HCT116 (cell line): ENCODE measurements around the gene C2CD2. TPM values are rescaled to one million over a fixed set of nuclear protein-coding genes. Genes with fewer than 3 reads are reported as not detected.

ENCODE experiments used
- ATAC-seq: fragments of 200-7000 bp; cut with Tn5 transposase; 2 replicates; pipeline ENCODE4 v1.9.1; 2020; ENCODE audit warnings: mild to moderate bottlenecking, moderate library complexity
- BruUV-seq: library from RNA; stranded (reverse); fragments of 400-500 nt; replicated peaks from 2 replicates; lab custom pipeline; 2021; lab: Mats Ljungman, UMichigan
- CTCF ChIA-PET: fragments of 300-600 bp; sonication (Branson Sonifier 250); formaldehyde crosslinking; loops from one replicate; lab custom pipeline; 2021; ENCODE audit warnings: antibody characterized with exemption; lab: Charles Lee
- POLR2A ChIA-PET: fragments of 300-600, 350-600 bp; sonication (Branson Sonifier 250); formaldehyde crosslinking; loops from one replicate; lab custom pipeline; 2021; ENCODE audit warnings: antibody characterized with exemption; lab: Charles Lee
- RAD21 ChIA-PET, 2 experiments: fragments of 300-600 bp; sonication (Branson Sonifier 250); formaldehyde crosslinking; loops; one replicate each; lab custom pipeline; 2023; ENCODE audit warnings: low total read pairs in 2 of 2; ENCODE audit not compliant: uncharacterized antibody in 2 of 2, unreplicated experiment in 2 of 2, low non-redundant PET in 1 of 2; lab: Charles Lee
- DNase-seq: peaks from one replicate; pipeline ENCODE4 v3.0.0-alpha.2; 2010; ENCODE audit warnings: low read depth, low spot score
- H2AFZ ChIP-seq: fragments of 200-600 bp; shearing (Covaris generic), sonication (generic); 2 replicates; pipeline ENCODE4 v1.6.1; 2017; ENCODE audit warnings: low read depth, mixed run types, mixed read lengths, antibody characterized with exemption, low read length; ENCODE audit not compliant: poor library complexity, severe bottlenecking
- H3K27ac ChIP-seq: 2 replicates; pipeline ENCODE4 v1.5.1; 2012; ENCODE audit warnings: low read depth, low read length
- H3K27me3 ChIP-seq: fragments of 200-600 bp; sonication (generic); 2 replicates; pipeline ENCODE4 v1.6.1; 2016; ENCODE audit warnings: mixed run types, low read length, mixed read lengths; ENCODE audit not compliant: insufficient read depth
- H3K36me3 ChIP-seq, 2 experiments: fragments of 200-500 bp in 1 of 2; fragments of 200-600 bp in 1 of 2; sonication (Bioruptor generic) in 1 of 2; sonication (generic) in 1 of 2; 2 replicates each; pipeline versions ENCODE4 v1.5.1 to v1.6.1; 2014 to 2016; ENCODE audit warnings: low read length in 2 of 2, inconsistent platforms in 1 of 2, mixed read lengths in 1 of 2, mixed run types in 1 of 2; ENCODE audit not compliant: insufficient read depth in 2 of 2, control insufficient read depth in 1 of 2
- H3K4me1 ChIP-seq, 2 experiments: fragments of 200-600 bp in 1 of 2; sonication (generic) in 1 of 2; 2 replicates each; pipeline versions ENCODE4 v1.5.1 to v1.6.1; 2012 to 2017; ENCODE audit warnings: low read length in 2 of 2, inconsistent platforms in 1 of 2, mild to moderate bottlenecking in 1 of 2, mixed read lengths in 1 of 2, mixed run types in 1 of 2, moderate library complexity in 1 of 2; ENCODE audit not compliant: insufficient read depth in 2 of 2, control insufficient read depth in 1 of 2
- H3K4me2 ChIP-seq: fragments of 200-600 bp; sonication (generic); 2 replicates; pipeline ENCODE4 v1.6.1; 2017; ENCODE audit warnings: mixed run types, low read length, mixed read lengths
- H3K4me3 ChIP-seq, 2 experiments: fragments of 200-600 bp in 1 of 2; sonication (generic) in 1 of 2; replicated peaks in 1 of 2; 2 replicates each; pipeline ENCODE4 v1.5.1; 2011 to 2016; ENCODE audit warnings: low read length in 2 of 2, control low read depth in 1 of 2, low read depth in 1 of 2, mild to moderate bottlenecking in 1 of 2, mixed read lengths in 1 of 2, mixed run types in 1 of 2
- H3K79me2 ChIP-seq: fragments of 200-600 bp; sonication (generic); 2 replicates; pipeline ENCODE4 v1.6.1; 2017; ENCODE audit warnings: mild to moderate bottlenecking, mixed run types, low read length, moderate library complexity, mixed read lengths; ENCODE audit not compliant: insufficient read depth
- H3K9ac ChIP-seq: fragments of 200-600 bp; sonication (generic); 2 replicates; pipeline ENCODE4 v1.6.1; 2016; ENCODE audit warnings: low read length, mixed read lengths
- H3K9me2 ChIP-seq: fragments of 200-600 bp; sonication (generic), shearing (Covaris generic); 2 replicates; pipeline ENCODE4 v1.6.1; 2017; ENCODE audit warnings: mixed run types, mild to moderate bottlenecking, moderate library complexity; ENCODE audit not compliant: insufficient read depth
- H3K9me3 ChIP-seq, 2 experiments: fragments of 200-500 bp in 1 of 2; fragments of 200-600 bp in 1 of 2; sonication (Bioruptor generic) in 1 of 2; sonication (generic) in 1 of 2; 2 replicates each; pipeline ENCODE4 v1.6.1; 2014 to 2017; ENCODE audit warnings: low read length in 2 of 2, mixed read lengths in 2 of 2, inconsistent platforms in 1 of 2, low read depth in 1 of 2, mild to moderate bottlenecking in 1 of 2, mixed run types in 1 of 2, moderate library complexity in 1 of 2; ENCODE audit not compliant: control insufficient read depth in 1 of 2, insufficient read depth in 1 of 2
- H4K20me1 ChIP-seq: fragments of 200-600 bp; sonication (generic), shearing (Covaris generic); 2 replicates; pipeline ENCODE4 v1.6.1; 2017; ENCODE audit warnings: mixed run types, mild to moderate bottlenecking, moderate library complexity; ENCODE audit not compliant: insufficient read depth
- CEBPB ChIP-seq: IDR thresholded peaks from 2 replicates; pipeline ENCODE4 v1.6.1; 2012; ENCODE audit warnings: low read depth
- POLR2A ChIP-seq: IDR thresholded peaks from 2 replicates; pipeline ENCODE4 v1.7.0; 2011; ENCODE audit warnings: borderline replicate concordance; ENCODE audit not compliant: insufficient read depth, insufficient read length; ENCODE audit errors: extremely low read depth
- POLR2AphosphoS5 ChIP-seq: IDR thresholded peaks from 2 replicates; pipeline ENCODE4 v1.6.1; 2011; ENCODE audit warnings: mild to moderate bottlenecking, low read depth, low read length, moderate library complexity
- RAD21 ChIP-seq: IDR thresholded peaks from 2 replicates; pipeline ENCODE4 v1.6.1; 2012; ENCODE audit warnings: low read depth, mild to moderate bottlenecking
- SIN3A ChIP-seq: IDR thresholded peaks from 2 replicates; pipeline ENCODE4 v1.6.1; 2012; ENCODE audit warnings: low read depth
- SP1 ChIP-seq: IDR thresholded peaks from 2 replicates; pipeline ENCODE4 v1.6.1; 2012; ENCODE audit warnings: low read depth
- SRF ChIP-seq: IDR thresholded peaks from 2 replicates; pipeline ENCODE4 v1.6.1; 2012; ENCODE audit warnings: low read depth
- YY1 ChIP-seq: IDR thresholded peaks from 2 replicates; pipeline ENCODE4 v1.6.1; 2011; ENCODE audit warnings: low read length, low read depth, moderate library complexity, mild to moderate bottlenecking; ENCODE audit not compliant: insufficient replicate concordance; ENCODE audit errors: extremely low read depth
- ZFX ChIP-seq: fragments of 450-650 bp; IDR thresholded peaks from 2 replicates; pipeline ENCODE4 v1.6.1; 2017
- ZNF274 ChIP-seq: fragments of 200-500 bp; sonication (Bioruptor generic); IDR thresholded peaks from 2 replicates; pipeline ENCODE4 v1.6.1; 2014; ENCODE audit warnings: mild to moderate bottlenecking, low read depth, low read length, inconsistent platforms
- intact Hi-C: fragments of 100-400 bp; cut with micrococcal nuclease; formaldehyde crosslinking; loops from 2 replicates; pipeline ENCODE4 v1.10.0; 2022
- total RNA-seq: library from RNA; stranded (reverse); gene quantifications from one replicate; pipeline ENCODE4 v1.2.1, GENCODE V29; 2021; ENCODE audit not compliant: unreplicated experiment
- TF ChIP-seq, protein P1 (sequence below), 3 experiments: fragments of 200-600 bp in 1 of 3; sonication (generic) in 1 of 3; IDR thresholded peaks in 2 of 3; conservative IDR thresholded peaks in 1 of 3; 2 replicates each; pipeline ENCODE4 v1.5.1; 2012 to 2017; ENCODE audit warnings: low read depth in 2 of 3, low read length in 2 of 3, antibody characterized with exemption in 1 of 3, borderline replicate concordance in 1 of 3, control low read depth in 1 of 3, mild to moderate bottlenecking in 1 of 3, mixed read lengths in 1 of 3, mixed run types in 1 of 3, moderate library complexity in 1 of 3; ENCODE audit not compliant: insufficient read depth in 1 of 3

The C2CD2 gene
- total RNA-seq, 1 experiment from 2014 or later = 22.0 TPM

DNA sequence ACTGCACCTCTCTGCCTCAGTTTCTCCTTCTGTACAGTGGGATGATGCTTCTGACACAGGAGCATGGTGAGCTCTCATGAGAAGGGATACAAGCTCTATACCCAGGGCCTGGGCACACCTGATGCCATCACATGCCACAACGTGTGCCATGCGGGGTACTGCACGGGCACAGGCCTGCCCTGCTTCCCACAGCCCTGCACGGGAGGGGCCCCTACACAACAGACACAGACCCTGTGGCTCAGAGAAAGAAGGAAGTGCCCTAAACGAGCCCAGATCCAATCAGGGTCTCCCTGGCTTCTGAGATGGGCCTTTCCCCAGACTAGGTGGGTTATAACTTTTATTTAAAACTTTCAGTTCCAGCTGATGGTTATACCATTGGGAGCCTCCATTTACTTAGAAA is 24.6 kb downstream of the C2CD2 start:
- ATAC-seq (no peak), DNase-seq (no peak)
- no peak overlapping the region for H3K4me3 ChIP-seq
- H3K27ac ChIP-seq = no peak overlapping the region
- no peaks in the 10 kb centered on the region for H3K9me2 ChIP-seq
- intact Hi-C loops = no loop called here
- H3K27me3 ChIP-seq = no peaks in the 10 kb centered on the region
- H3K36me3 ChIP-seq = no peaks in the 10 kb centered on the region; a peak in 1 of 4 replicates
- BruUV-seq = no TSS peak
- no peak for TF ChIP-seq SRF
- TF ChIP-seq, protein P1, sequence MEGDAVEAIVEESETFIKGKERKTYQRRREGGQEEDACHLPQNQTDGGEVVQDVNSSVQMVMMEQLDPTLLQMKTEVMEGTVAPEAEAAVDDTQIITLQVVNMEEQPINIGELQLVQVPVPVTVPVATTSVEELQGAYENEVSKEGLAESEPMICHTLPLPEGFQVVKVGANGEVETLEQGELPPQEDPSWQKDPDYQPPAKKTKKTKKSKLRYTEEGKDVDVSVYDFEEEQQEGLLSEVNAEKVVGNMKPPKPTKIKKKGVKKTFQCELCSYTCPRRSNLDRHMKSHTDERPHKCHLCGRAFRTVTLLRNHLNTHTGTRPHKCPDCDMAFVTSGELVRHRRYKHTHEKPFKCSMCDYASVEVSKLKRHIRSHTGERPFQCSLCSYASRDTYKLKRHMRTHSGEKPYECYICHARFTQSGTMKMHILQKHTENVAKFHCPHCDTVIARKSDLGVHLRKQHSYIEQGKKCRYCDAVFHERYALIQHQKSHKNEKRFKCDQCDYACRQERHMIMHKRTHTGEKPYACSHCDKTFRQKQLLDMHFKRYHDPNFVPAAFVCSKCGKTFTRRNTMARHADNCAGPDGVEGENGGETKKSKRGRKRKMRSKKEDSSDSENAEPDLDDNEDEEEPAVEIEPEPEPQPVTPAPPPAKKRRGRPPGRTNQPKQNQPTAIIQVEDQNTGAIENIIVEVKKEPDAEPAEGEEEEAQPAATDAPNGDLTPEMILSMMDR (IDR thresholded peaks at IDR 0.05 in 2 of 3, conservative IDR thresholded peaks at IDR 0.05 in 1 of 3; ENCODE audit: borderline replicate concordance in 1 of 3, insufficient read depth in 1 of 3, low read depth in 2 of 3, low read length in 2 of 3) = no peak
- TF ChIP-seq POLR2AphosphoS5 = no peak
- TF ChIP-seq SP1 = no peak
- no peak for TF ChIP-seq YY1
- TF ChIP-seq ZNF274 = no peak
- H3K9me3 ChIP-seq = no peaks in the 10 kb centered on the region
- no peaks in the 10 kb centered on the region for H4K20me1 ChIP-seq
- H3K79me2 ChIP-seq = peaks cover 17% of the 10 kb centered on the region; the same call in 1 of the 2 replicates
- peaks cover 35 to 41% of the 10 kb centered on the region in 2 experiments for H3K4me1 ChIP-seq
- ChIA-PET CTCF (no interaction called here), RAD21 (no interaction called here), POLR2A (no interaction called here)
- H3K4me2 ChIP-seq = no peak overlapping the region
- H2AFZ ChIP-seq = no peak overlapping the region
- H3K9ac ChIP-seq = no peak overlapping the region

GRCh38 chr21:41928621-41929220 is 25.1 kb downstream of the C2CD2 start:
- Histone ChIP-seq H4K20me1 (no peaks in the 10 kb centered on the region), H3K79me2 (peaks cover 15% of the 10 kb centered on the region; the same call in 1 of the 2 replicates), H3K9ac (no peak overlapping the region), H3K27me3 (no peaks in the 10 kb centered on the region), H3K4me3 (no peak overlapping the region), H2AFZ (no peak overlapping the region), H3K27ac (no peak overlapping the region), H3K4me1 (peaks cover 30 to 36% of the 10 kb centered on the region in 2 experiments), H3K9me2 (no peaks in the 10 kb centered on the region), H3K9me3 (no peaks in the 10 kb centered on the region), H3K36me3 (no peaks in the 10 kb centered on the region; a peak in 1 of 4 replicates), H3K4me2 (no peak overlapping the region)
- ATAC-seq (no peak), DNase-seq (no peak)
- BruUV-seq = no TSS peak
- ChIA-PET CTCF (no interaction called here), POLR2A (no interaction called here), RAD21 (no interaction called here)
- intact Hi-C loops = no loop called here
- TF ChIP-seq SIN3A = no peak
- TF ChIP-seq RAD21 = no peak
- TF ChIP-seq, protein P1 (IDR thresholded peaks at IDR 0.05 in 2 of 3, conservative IDR thresholded peaks at IDR 0.05 in 1 of 3; ENCODE audit: borderline replicate concordance in 1 of 3, insufficient read depth in 1 of 3, low read depth in 2 of 3, low read length in 2 of 3) = no peak
- no peak for TF ChIP-seq CEBPB
- no peak for TF ChIP-seq POLR2AphosphoS5
- no peak for TF ChIP-seq SRF
- no peak for TF ChIP-seq ZFX
- no peak for TF ChIP-seq POLR2A
